Motor neuron (in vitro differentiated cells): ENCODE results near the gene ZNF512B. TPM values are rescaled to one million over a fixed set of nuclear protein-coding genes. Genes with fewer than 3 reads are reported as not detected.

Experiments
- total RNA-seq, 8 experiments: library from RNA; unstranded; fragments of 300-600 nt; gene quantifications; 2 replicates each; pipeline versions ENCODE4 v1.2.3 to v1.2.4, GENCODE V29; 2022

The ZNF512B gene
- total RNA-seq, 8 experiments from 2014 or later: 9.3 to 27.9 (median 16.3) TPM

Other genes starting within 250 kb of the ZNF512B start
- 1 to 10 TPM; 2.5 to 8.8 (median 3.9) TPM for gene LIME1, start 233.3 kb downstream of the ZNF512B start, total RNA-seq
- gene SLC2A4RG, start 230.2 kb downstream of the ZNF512B start, total RNA-seq: 10 to 100 TPM; 19.8 to 57.5 (median 36.4) TPM
- 10 to 100 TPM in 5 of 8 experiments, 1 to 10 TPM in 3; 2.2 to 23.5 (median 16.2) TPM for gene ZBTB46, start 138.7 kb downstream of the ZNF512B start, total RNA-seq
- gene ABHD16B, start 108.4 kb downstream of the ZNF512B start, total RNA-seq: under 1 TPM in 1 of 8 experiments, not detected in 7; 0.60 TPM
- 100 to 1,000 TPM in 1 of 8 experiments, 10 to 100 TPM in 7; 41.3 to 108 (median 70.4) TPM for gene TPD52L2, start 104.7 kb downstream of the ZNF512B start, total RNA-seq
- 10 to 100 TPM; 31.7 to 80.7 (median 41.5) TPM for gene DNAJC5, start 74.8 kb downstream of the ZNF512B start, total RNA-seq
- gene UCKL1, start 13.5 kb downstream of the ZNF512B start, total RNA-seq: 10 to 100 TPM; 15.5 to 59.3 (median 24.6) TPM
- 1 to 10 TPM in 7 of 8 experiments, under 1 TPM in 1; 0.51 to 9.5 (median 6.1) TPM for gene SAMD10, start 9.7 kb upstream of the ZNF512B start, total RNA-seq
- 10 to 100 TPM; 38.2 to 97.9 (median 64.2) TPM for gene PRPF6, start 11.2 kb upstream of the ZNF512B start, total RNA-seq
- gene C20orf204, start 66.3 kb upstream of the ZNF512B start, total RNA-seq: 1 to 10 TPM in 4 of 8 experiments, under 1 TPM in 4; 0.61 to 2.5 (median 1.0) TPM
- under 1 TPM in 6 of 8 experiments, not detected in 2; 0.05 to 0.54 (median 0.21) TPM for gene SOX18, start 79.7 kb upstream of the ZNF512B start, total RNA-seq
- 10 to 100 TPM; 22.4 to 70.3 (median 37.1) TPM for gene TCEA2, start 93.3 kb upstream of the ZNF512B start, total RNA-seq
- gene RGS19, start 109.6 kb upstream of the ZNF512B start, total RNA-seq: 1 to 10 TPM in 7 of 8 experiments, under 1 TPM in 1; 0.92 to 8.8 (median 3.3) TPM
- gene OPRL1, start 110.2 kb upstream of the ZNF512B start, total RNA-seq: 1 to 10 TPM in 4 of 8 experiments, under 1 TPM in 4; 0.15 to 3.1 (median 1.5) TPM
- under 1 TPM in 2 of 8 experiments, not detected in 6; 0.52 to 0.76 TPM for gene LKAAEAR1, start 114.5 kb upstream of the ZNF512B start, total RNA-seq
- 1 to 10 TPM in 1 of 8 experiments, under 1 TPM in 3, not detected in 4; 0.11 to 1.3 (median 0.48) TPM for gene NPBWR2, start 137.6 kb upstream of the ZNF512B start, total RNA-seq
- 10 to 100 TPM in 4 of 8 experiments, 1 to 10 TPM in 1, under 1 TPM in 3; 0.10 to 42.7 (median 14.0) TPM for gene MYT1, start 194.5 kb upstream of the ZNF512B start, total RNA-seq